ENCODE measurements around the gene IL1RAPL2. TPM values are rescaled to one million over a fixed set of nuclear protein-coding genes. Genes with fewer than 3 reads are reported as not detected.

Gene IL1RAPL2
- total and polyA plus RNA-seq, 2 of the 4 experiments (the other 2 are of a cell fraction) = 0.03 TPM; not detected in 1

DNA sequence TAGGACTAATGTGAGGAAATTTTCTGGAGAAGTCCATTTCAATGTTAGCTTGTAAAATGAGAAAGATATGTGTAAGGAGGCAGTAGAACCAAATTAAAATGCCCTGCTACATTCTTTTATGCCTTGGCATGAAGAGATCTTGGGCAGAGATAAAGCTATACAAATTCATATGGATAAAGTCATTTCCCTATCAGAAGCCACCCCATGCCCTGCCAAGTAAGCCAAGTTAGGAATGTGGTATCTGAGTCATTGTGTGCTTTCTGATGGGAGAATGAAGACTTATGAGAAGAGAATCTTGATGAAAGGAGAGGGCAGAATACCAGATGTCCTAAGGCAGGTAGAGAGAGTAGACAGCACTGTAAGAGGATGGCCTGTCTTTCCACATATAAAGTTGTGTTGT is 570.8 kb downstream of the IL1RAPL2 start:
- H4K5ac ChIP-seq (ENCODE audit: low read depth, low read length) = no peak overlapping the region
- H3K9me3 ChIP-seq (ENCODE audit: control insufficient read depth, insufficient read depth, low read length) = no peaks in the 10 kb centered on the region; the same call in 1 of the 2 replicates
- H3K27ac ChIP-seq (ENCODE audit: insufficient read depth, low read length) = no peak overlapping the region
- CTCF ChIA-PET = no interaction called here
- DNase-seq = no peak
- BruUV-seq (replicated peaks) = no TSS peak
- H2BK5ac ChIP-seq (ENCODE audit: low read depth, low read length, poor library complexity, severe bottlenecking) = no peak overlapping the region
- H2AK9ac ChIP-seq (replicated peaks; ENCODE audit: low read depth, low read length, poor library complexity) = no peak overlapping the region
- H4K91ac ChIP-seq (ENCODE audit: insufficient read depth, low read depth, low read length) = no peak overlapping the region
- no peak overlapping the region for H2BK15ac ChIP-seq (ENCODE audit: low read depth, low read length)
- in situ Hi-C loops (cut with MboI; ENCODE audit: low sequenced_read_pairs) (no loop called here), intact Hi-C loops (cut with micrococcal nuclease) (no loop called here), dilution Hi-C loops (cut with HindIII; ENCODE audit: low sequenced_read_pairs, unreplicated experiment) (no loop called here)
- no peak for TF ChIP-seq SMC3 (IDR thresholded peaks at IDR 0.05; ENCODE audit: low read depth, low read length)
- TF ChIP-seq RAD21 (IDR thresholded peaks at IDR 0.05; ENCODE audit: low read length) = no peak
- no peak for TF ChIP-seq MXI1 (IDR thresholded peaks at IDR 0.05; ENCODE audit: borderline replicate concordance, low read depth, low read length)
- TF ChIP-seq BHLHE40 (IDR thresholded peaks at IDR 0.05; ENCODE audit: low read depth, low read length) = no peak
- no peak for TF ChIP-seq NFE2L2 (IDR thresholded peaks at IDR 0.05; ENCODE audit: low read depth, low read length)
- TF ChIP-seq FOS (IDR thresholded peaks at IDR 0.05; ENCODE audit: low read depth, low read length) = no peak
- no peak for TF ChIP-seq RCOR1 (IDR thresholded peaks at IDR 0.05; ENCODE audit: insufficient replicate concordance, low read length)
- TF ChIP-seq MAZ (IDR thresholded peaks at IDR 0.05; ENCODE audit: borderline replicate concordance, low read depth, low read length) = no peak
- TF ChIP-seq RFX5 (IDR thresholded peaks at IDR 0.05; ENCODE audit: low read depth, low read length) = no peak
- TF ChIP-seq MAFK (IDR thresholded peaks at IDR 0.05; ENCODE audit: low read depth, low read length) = no peak
- TF ChIP-seq, protein P1, sequence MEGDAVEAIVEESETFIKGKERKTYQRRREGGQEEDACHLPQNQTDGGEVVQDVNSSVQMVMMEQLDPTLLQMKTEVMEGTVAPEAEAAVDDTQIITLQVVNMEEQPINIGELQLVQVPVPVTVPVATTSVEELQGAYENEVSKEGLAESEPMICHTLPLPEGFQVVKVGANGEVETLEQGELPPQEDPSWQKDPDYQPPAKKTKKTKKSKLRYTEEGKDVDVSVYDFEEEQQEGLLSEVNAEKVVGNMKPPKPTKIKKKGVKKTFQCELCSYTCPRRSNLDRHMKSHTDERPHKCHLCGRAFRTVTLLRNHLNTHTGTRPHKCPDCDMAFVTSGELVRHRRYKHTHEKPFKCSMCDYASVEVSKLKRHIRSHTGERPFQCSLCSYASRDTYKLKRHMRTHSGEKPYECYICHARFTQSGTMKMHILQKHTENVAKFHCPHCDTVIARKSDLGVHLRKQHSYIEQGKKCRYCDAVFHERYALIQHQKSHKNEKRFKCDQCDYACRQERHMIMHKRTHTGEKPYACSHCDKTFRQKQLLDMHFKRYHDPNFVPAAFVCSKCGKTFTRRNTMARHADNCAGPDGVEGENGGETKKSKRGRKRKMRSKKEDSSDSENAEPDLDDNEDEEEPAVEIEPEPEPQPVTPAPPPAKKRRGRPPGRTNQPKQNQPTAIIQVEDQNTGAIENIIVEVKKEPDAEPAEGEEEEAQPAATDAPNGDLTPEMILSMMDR (conservative IDR thresholded peaks at IDR 0.05; ENCODE audit: low read depth, low read length) = no peak
- no peak for TF ChIP-seq CHD1 (IDR thresholded peaks at IDR 0.05; ENCODE audit: low read depth, low read length)
- TF ChIP-seq POLR2A (IDR thresholded peaks at IDR 0.05; ENCODE audit: low read depth, low read length) = no peak
- TF ChIP-seq CEBPB (IDR thresholded peaks at IDR 0.05; ENCODE audit: low read depth, low read length) = no peak
- TF ChIP-seq, protein P2, sequence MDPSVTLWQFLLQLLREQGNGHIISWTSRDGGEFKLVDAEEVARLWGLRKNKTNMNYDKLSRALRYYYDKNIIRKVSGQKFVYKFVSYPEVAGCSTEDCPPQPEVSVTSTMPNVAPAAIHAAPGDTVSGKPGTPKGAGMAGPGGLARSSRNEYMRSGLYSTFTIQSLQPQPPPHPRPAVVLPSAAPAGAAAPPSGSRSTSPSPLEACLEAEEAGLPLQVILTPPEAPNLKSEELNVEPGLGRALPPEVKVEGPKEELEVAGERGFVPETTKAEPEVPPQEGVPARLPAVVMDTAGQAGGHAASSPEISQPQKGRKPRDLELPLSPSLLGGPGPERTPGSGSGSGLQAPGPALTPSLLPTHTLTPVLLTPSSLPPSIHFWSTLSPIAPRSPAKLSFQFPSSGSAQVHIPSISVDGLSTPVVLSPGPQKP (IDR thresholded peaks at IDR 0.05; ENCODE audit: borderline replicate concordance, low read depth, low read length) = no peak
- TF ChIP-seq USF2 (IDR thresholded peaks at IDR 0.05; ENCODE audit: low read depth, low read length) = no peak
- no peak overlapping the region for H3K9ac ChIP-seq (ENCODE audit: low read depth, low read length)
- H3K14ac ChIP-seq (replicated peaks; ENCODE audit: low read depth, low read length) = no peak overlapping the region
- no peak overlapping the region for H3K56ac ChIP-seq (ENCODE audit: extremely low read depth, insufficient read depth, low read length)
- H2BK20ac ChIP-seq (ENCODE audit: low read depth, low read length) = no peak overlapping the region
- H3K27me3 ChIP-seq (ENCODE audit: control insufficient read depth, insufficient read depth, low read length) = no peaks in the 10 kb centered on the region
- H2AFZ ChIP-seq (replicated peaks; ENCODE audit: low read length, poor library complexity) = no peak overlapping the region
- H3K4me3 ChIP-seq (ENCODE audit: insufficient read depth, low read depth, low read length) = no peak overlapping the region
- no peak overlapping the region for H2AK5ac ChIP-seq (ENCODE audit: low read depth, low read length)
- no peak for ATAC-seq (ENCODE audit: low read depth)
- H3K4me1 ChIP-seq (ENCODE audit: control insufficient read depth, insufficient read depth, low read length) = no peaks in the 10 kb centered on the region
- no peaks in the 10 kb centered on the region for H3K9me1 ChIP-seq (ENCODE audit: insufficient read depth, low read length)
- H3K4me2 ChIP-seq (ENCODE audit: low read depth, low read length) = no peak overlapping the region
- POLR2A ChIA-PET (ENCODE audit: unreplicated experiment) = no interaction called here
- no peak overlapping the region for H3K23ac ChIP-seq (ENCODE audit: low read depth, low read length)
- no peak overlapping the region for H2BK120ac ChIP-seq (ENCODE audit: low read depth, low read length)
- no peaks in the 10 kb centered on the region for H4K20me1 ChIP-seq (ENCODE audit: insufficient read depth, low read length)
- no peak overlapping the region for H4K8ac ChIP-seq (ENCODE audit: low read depth in 2 of 2, low read length in 2 of 2)
- no peak overlapping the region for H3K4ac ChIP-seq (ENCODE audit: low read depth, low read length)
- no peak overlapping the region for H3K18ac ChIP-seq (ENCODE audit: low read depth, low read length)
- no peaks in the 10 kb centered on the region for H3K79me1 ChIP-seq (ENCODE audit: low read depth in 1 of 2, low read length in 2 of 2)
- no peaks in the 10 kb centered on the region for H3K36me3 ChIP-seq (ENCODE audit: control insufficient read depth, insufficient read depth, low read length)
